ENCODE data around the gene TVP23B. TPM values are rescaled to one million over a fixed set of nuclear protein-coding genes. Genes with fewer than 3 reads are reported as not detected.
"Not testable (repeated sequence)": the region's sequence is repeated elsewhere in the genome, so short reads cannot be mapped to it uniquely, and the experiment has no call there.

TVP23B gene
- total and polyA plus RNA-seq, 8 donors, result 14.4 to 37.5 (median 21.9) TPM

- H3K4me3 ChIP-seq; DNase-seq; H3K36me3 ChIP-seq; H3K9me3 ChIP-seq; H3K4me1 ChIP-seq; H3K27me3 ChIP-seq; FAIRE-seq; H3K27ac ChIP-seq; intact Hi-C loops (cut with DNase I): not testable (repeated sequence)
- ATAC-seq, result peak in 1 of 4 donors; percentile 43
Measured at GRCh38 chr17:18796887-18797286, 15.9 kb downstream of the TVP23B start.

GRCh38 chr17:18803458-18804245 lies 22.7 kb downstream of the TVP23B start:
- peak in 2 of 4 donors; percentile 15 to 37 for ATAC-seq
- H3K27ac ChIP-seq; H3K4me1 ChIP-seq; H3K27me3 ChIP-seq; intact Hi-C loops (cut with DNase I); H3K36me3 ChIP-seq; FAIRE-seq; DNase-seq; H3K4me3 ChIP-seq; H3K9me3 ChIP-seq: not testable (repeated sequence)
- WGBS, 2 donors, result 77 to 78% methylated on average over 7 of the region's 7 CpGs

GRCh38 chr17:18815924-18816323 lies 34.9 kb downstream of the TVP23B start:
- FAIRE-seq; H3K27me3 ChIP-seq; H3K36me3 ChIP-seq; intact Hi-C loops (cut with DNase I); H3K4me3 ChIP-seq; H3K9me3 ChIP-seq; H3K27ac ChIP-seq; ATAC-seq; H3K4me1 ChIP-seq; DNase-seq: not testable (repeated sequence)
- 32 to 34% methylated on average over 3 of the region's 3 CpGs for WGBS, 2 donors

GRCh38 chr17:18816489-18817371 lies 35.7 kb downstream of the TVP23B start:
- peak; percentile 97 for FAIRE-seq
- WGBS, 2 donors, result 32 to 44% methylated on average over 8 to 9 of the region's 9 CpGs
- H3K27me3 ChIP-seq; H3K9me3 ChIP-seq; intact Hi-C loops (cut with DNase I); H3K4me1 ChIP-seq; H3K36me3 ChIP-seq; H3K4me3 ChIP-seq; H3K27ac ChIP-seq: not testable (repeated sequence)
- ATAC-seq, result peak; percentile 69 to 94 (median 90)
- DNase-seq, result peak in 3 of 6 donors; percentile 21 to 36 (median 25)
- TF ChIP-seq CTCF (IDR thresholded peaks at IDR 0.05), result peak; percentile 38 to 64 (median 49)

GRCh38 chr17:18821430-18821829 lies 40.4 kb downstream of the TVP23B start:
- DNase-seq; H3K4me3 ChIP-seq; H3K36me3 ChIP-seq; H3K9me3 ChIP-seq; H3K27me3 ChIP-seq; FAIRE-seq; intact Hi-C loops (cut with DNase I); ATAC-seq; H3K27ac ChIP-seq; H3K4me1 ChIP-seq: not testable (repeated sequence)
- WGBS, 2 donors, result 29 to 50% methylated on average over 1 of the region's 3 CpGs

GRCh38 chr17:18827613-18828012 lies 46.6 kb downstream of the TVP23B start:
- FAIRE-seq; H3K27ac ChIP-seq; H3K27me3 ChIP-seq; H3K9me3 ChIP-seq; intact Hi-C loops (cut with DNase I); DNase-seq; H3K4me1 ChIP-seq; ATAC-seq; H3K36me3 ChIP-seq; H3K4me3 ChIP-seq: not testable (repeated sequence)
- WGBS, 2 donors, result no CpG with 5 or more reads among the region's 1 CpG

GRCh38 chr17:18848501-18848900 lies 67.5 kb downstream of the TVP23B start:
- no peak for FAIRE-seq
- intact Hi-C loops (cut with DNase I), result no loop called here

More at GRCh38 chr17:18848501-18848900, 67.5 kb downstream of the TVP23B start:
- no peaks in the 10 kb centered on the region for H3K27me3 ChIP-seq
- no peaks in the 10 kb centered on the region for H3K4me1 ChIP-seq
- no peak overlapping the region for H3K4me3 ChIP-seq
- no peaks in the 10 kb centered on the region for H3K9me3 ChIP-seq
- TF ChIP-seq CTCF (IDR thresholded peaks at IDR 0.05), result no peak
- H3K27ac ChIP-seq, result no peak overlapping the region
- DNase-seq (no peak), ATAC-seq (no peak)
- WGBS, 2 donors, result 86 to 92% methylated on average over 6 of the region's 6 CpGs
- no peaks in the 10 kb centered on the region for H3K36me3 ChIP-seq

All from pancreas (tissue), 10 donors.